Neural progenitor cell (in vitro differentiated cells): ENCODE measurements around the gene MFAP2.
"Not testable (repeated sequence)": the region's sequence is repeated elsewhere in the genome, so short reads cannot be mapped to it uniquely, and the experiment has no call there.

Experiments
- CTCF ChIP-seq: fragments of 200-600 bp; sonication (generic); IDR thresholded peaks from 2 replicates; pipeline ENCODE4 v1.5.1; 2017; ENCODE audit warnings: antibody characterized with exemption, mild to moderate bottlenecking
- EZH2 ChIP-seq: fragments of 200-600 bp; sonication (generic); IDR thresholded peaks from 2 replicates; pipeline ENCODE4 v1.6.1; 2017; ENCODE audit warnings: antibody characterized with exemption, mild to moderate bottlenecking, moderate library complexity

DNA sequence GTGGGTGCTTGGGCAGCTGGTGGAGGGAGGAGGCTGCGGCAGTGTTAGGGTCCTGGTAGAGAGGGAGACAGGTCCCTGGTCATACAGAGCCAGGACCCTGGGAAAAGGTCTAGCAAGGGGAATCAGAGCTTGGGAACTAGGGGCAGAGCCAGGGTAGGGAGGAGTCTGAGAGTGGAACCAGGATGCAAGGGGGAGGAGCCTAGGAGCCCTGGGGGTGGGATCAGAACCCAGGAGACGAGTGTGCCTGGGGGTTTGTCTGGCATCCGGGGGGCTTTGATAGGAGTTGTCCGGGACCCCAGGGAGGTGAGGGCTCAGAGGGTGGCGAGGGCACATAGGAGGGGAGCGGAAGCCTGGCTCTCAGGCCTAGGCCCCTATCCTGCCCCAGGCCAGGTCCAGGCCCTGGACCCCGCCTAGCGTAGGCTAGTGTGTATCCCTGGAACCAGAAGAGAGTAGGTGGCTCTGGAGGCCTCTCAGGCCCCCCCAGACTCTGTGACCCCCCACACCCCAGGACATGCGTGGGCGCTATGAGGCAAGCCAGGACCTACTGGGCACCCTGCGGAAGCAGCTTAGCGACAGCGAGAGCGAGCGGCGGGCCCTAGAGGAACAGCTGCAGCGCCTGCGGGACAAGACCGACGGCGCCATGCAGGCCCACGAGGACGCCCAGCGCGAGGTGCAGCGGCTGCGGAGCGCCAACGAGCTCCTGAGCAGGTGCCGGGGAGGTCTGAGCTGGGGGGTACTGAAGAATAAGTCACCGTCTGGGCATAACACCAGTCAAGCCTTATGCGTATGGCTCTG lies 40.8 kb downstream of the MFAP2 start:
- TF ChIP-seq EZH2, CTCF: not testable (repeated sequence)
